Sigmoid colon (tissue), 7 donors: ENCODE data around the gene ENPP7. TPM values are rescaled to one million over a fixed set of nuclear protein-coding genes. Genes with fewer than 3 reads are reported as not detected.

ENCODE experiments used
- DNase-seq: peaks from one replicate; pipeline ENCODE4 v3.0.0-alpha.2; 2019
- H3K27ac ChIP-seq, 4 donors: fragments of 200-600 bp; sonication (generic); one replicate each; pipeline ENCODE4 v1.5.1; 2016 to 2019; ENCODE audit warnings: mild to moderate bottlenecking in 1 of 4
- H3K27me3 ChIP-seq, 3 donors: fragments of 200-600 bp; sonication (generic); one replicate each; pipeline ENCODE4 v1.5.1; 2019; ENCODE audit warnings: mild to moderate bottlenecking in 1 of 3
- H3K36me3 ChIP-seq, 4 donors: fragments of 200-600 bp; sonication (generic); one replicate each; pipeline ENCODE4 v1.5.1; 2016 to 2019
- H3K4me1 ChIP-seq, 4 donors: fragments of 200-600 bp; sonication (generic); one replicate each; pipeline ENCODE4 v1.5.1; 2017 to 2019
- H3K4me3 ChIP-seq, 4 donors: fragments of 200-600 bp; sonication (generic); one replicate each; pipeline ENCODE4 v1.5.1; 2017 to 2019; ENCODE audit warnings: mild to moderate bottlenecking in 2 of 4, moderate library complexity in 1 of 4
- H3K9me3 ChIP-seq, 4 donors: fragments of 200-600 bp in 3 of 4; sonication (generic) in 3 of 4; one replicate each; pipeline versions ENCODE4 v1.5.1 to v1.6.1; 2013 to 2019
- CTCF ChIP-seq, 4 experiments: fragments of 450-650 bp in 3 of 4; fragments of 200-600 bp in 1 of 4; IDR thresholded peaks; one replicate each; pipeline ENCODE4 v1.5.1; 2016 to 2019; ENCODE audit warnings: antibody characterized with exemption in 4 of 4, mild to moderate bottlenecking in 3 of 4, moderate library complexity in 2 of 4
- EP300 ChIP-seq, 4 donors: sonication (generic); formaldehyde crosslinking; IDR thresholded peaks; one replicate each; pipeline ENCODE4 v1.6.1; 2017; ENCODE audit warnings: antibody characterized with exemption in 4 of 4
- POLR2A ChIP-seq, 2 donors: fragments of 450-650 bp; IDR thresholded peaks; one replicate each; pipeline ENCODE4 v1.6.1; 2016; ENCODE audit warnings: antibody characterized with exemption in 2 of 2, mild to moderate bottlenecking in 2 of 2, moderate library complexity in 2 of 2
- POLR2AphosphoS5 ChIP-seq, 4 donors: sonication (generic); formaldehyde crosslinking; IDR thresholded peaks; one replicate each; pipeline ENCODE4 v1.6.1; 2017; ENCODE audit warnings: antibody characterized with exemption in 4 of 4
- WGBS, 2 donors: extraction: QIAGEN DNeasy Blood & Tissue Kit; methylation state at CpG; one replicate each; pipeline ENCODE4 v1.1.7; 2013; 5-methylcytosine and 5-hydroxymethylcytosine counted together
- intact Hi-C: fragments of 100-400 bp; cut with DNase I; formaldehyde crosslinking; loops from one replicate; pipeline ENCODE4 v1.15.1; 2023
- polyA plus RNA-seq, 3 donors: library from polyadenylated mRNA; stranded (reverse); fragments of 200-250 nt; gene quantifications; one replicate each; pipeline ENCODE4 v1.2.3, GENCODE V29; 2013
- total RNA-seq, 4 donors: library from RNA; depleted of rRNA; stranded (reverse); fragments of >200 nt; gene quantifications; one replicate each; pipeline ENCODE4 v1.1.0, GENCODE V29; 2016
- donor health status: healthy with polysubstance abuse.
- donor health status: Bipolar disorder and iron deficiency.
- donor health status: healthy.

The ENPP7 gene
- total and polyA plus RNA-seq, 7 donors = not detected

DNA sequence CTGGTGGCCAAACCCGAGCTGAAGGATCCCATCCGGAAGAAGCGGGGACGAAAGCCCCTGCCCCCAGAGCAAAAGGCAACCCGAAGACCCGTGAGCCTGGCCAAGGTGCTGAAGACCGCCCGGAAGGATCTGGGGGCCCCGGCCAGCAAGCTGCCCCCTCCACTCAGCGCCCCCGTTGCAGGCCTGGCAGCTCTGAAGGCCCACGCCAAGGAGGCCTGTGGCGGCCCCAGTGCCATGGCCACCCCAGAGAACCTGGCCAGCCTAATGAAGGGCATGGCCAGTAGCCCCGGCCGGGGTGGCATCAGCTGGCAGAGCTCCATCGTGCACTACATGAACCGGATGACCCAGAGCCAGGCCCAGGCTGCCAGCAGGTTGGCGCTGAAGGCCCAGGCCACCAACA is 53.1 kb downstream of the ENPP7 start:
- intact Hi-C loops = no loop called here

DNA sequence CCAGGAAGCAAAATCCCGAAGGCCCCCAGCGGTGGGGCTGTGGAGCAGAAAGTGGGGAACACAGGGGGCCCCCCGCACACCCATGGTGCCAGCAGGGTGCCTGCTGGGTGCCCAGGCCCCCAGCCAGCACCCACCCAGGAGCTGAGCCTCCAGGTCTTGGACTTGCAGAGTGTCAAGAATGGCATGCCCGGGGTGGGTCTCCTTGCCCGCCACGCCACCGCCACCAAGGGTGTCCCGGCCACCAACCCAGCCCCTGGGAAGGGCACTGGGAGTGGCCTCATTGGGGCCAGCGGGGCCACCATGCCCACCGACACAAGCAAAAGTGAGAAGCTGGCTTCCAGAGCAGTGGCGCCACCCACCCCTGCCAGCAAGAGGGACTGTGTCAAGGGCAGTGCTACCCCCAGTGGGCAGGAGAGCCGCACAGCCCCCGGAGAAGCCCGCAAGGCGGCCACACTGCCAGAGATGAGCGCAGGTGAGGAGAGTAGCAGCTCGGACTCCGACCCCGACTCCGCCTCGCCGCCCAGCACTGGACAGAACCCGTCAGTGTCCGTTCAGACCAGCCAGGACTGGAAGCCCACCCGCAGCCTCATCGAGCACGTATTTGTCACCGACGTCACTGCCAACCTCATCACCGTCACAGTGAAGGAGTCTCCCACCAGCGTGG is 53.7 kb downstream of the ENPP7 start:
- H3K4me3 ChIP-seq = no peak overlapping the region
- H3K4me1 ChIP-seq = peaks cover 0 to 1% (median under 1%) of the 10 kb centered on the region in 4 donors
- H3K27me3 ChIP-seq = peaks cover 23 to 93% (median 90%) of the 10 kb centered on the region in 3 donors
- TF ChIP-seq EP300 (IDR thresholded peaks at IDR 0.05) = no peak
- no peak for TF ChIP-seq CTCF (IDR thresholded peaks at IDR 0.05)
- TF ChIP-seq POLR2A (IDR thresholded peaks at IDR 0.05) = no peak
- TF ChIP-seq POLR2AphosphoS5 (IDR thresholded peaks at IDR 0.05) = no peak
- H3K9me3 ChIP-seq = no peaks in the 10 kb centered on the region
- H3K27ac ChIP-seq = no peak overlapping the region
- H3K36me3 ChIP-seq = no peaks in the 10 kb centered on the region
- WGBS, 2 donors = 93 to 95% methylated on average over 31 of the region's 31 CpGs
- intact Hi-C loops = no loop called here
- no peak for DNase-seq

More for the DNA sequence above, 53.1 kb downstream of the ENPP7 start:
- Histone ChIP-seq H3K4me1 (peaks cover 0 to 5% (median 2%) of the 10 kb centered on the region in 4 donors), H3K27ac (no peak overlapping the region), H3K36me3 (no peaks in the 10 kb centered on the region), H3K9me3 (no peaks in the 10 kb centered on the region), H3K27me3 (peaks cover 24 to 93% (median 89%) of the 10 kb centered on the region in 3 donors), H3K4me3 (no peak overlapping the region)
- TF ChIP-seq POLR2AphosphoS5 (IDR thresholded peaks at IDR 0.05) = no peak
- no peak for DNase-seq
- 92 to 96% methylated on average over 18 of the region's 18 CpGs for WGBS, 2 donors

DNA sequence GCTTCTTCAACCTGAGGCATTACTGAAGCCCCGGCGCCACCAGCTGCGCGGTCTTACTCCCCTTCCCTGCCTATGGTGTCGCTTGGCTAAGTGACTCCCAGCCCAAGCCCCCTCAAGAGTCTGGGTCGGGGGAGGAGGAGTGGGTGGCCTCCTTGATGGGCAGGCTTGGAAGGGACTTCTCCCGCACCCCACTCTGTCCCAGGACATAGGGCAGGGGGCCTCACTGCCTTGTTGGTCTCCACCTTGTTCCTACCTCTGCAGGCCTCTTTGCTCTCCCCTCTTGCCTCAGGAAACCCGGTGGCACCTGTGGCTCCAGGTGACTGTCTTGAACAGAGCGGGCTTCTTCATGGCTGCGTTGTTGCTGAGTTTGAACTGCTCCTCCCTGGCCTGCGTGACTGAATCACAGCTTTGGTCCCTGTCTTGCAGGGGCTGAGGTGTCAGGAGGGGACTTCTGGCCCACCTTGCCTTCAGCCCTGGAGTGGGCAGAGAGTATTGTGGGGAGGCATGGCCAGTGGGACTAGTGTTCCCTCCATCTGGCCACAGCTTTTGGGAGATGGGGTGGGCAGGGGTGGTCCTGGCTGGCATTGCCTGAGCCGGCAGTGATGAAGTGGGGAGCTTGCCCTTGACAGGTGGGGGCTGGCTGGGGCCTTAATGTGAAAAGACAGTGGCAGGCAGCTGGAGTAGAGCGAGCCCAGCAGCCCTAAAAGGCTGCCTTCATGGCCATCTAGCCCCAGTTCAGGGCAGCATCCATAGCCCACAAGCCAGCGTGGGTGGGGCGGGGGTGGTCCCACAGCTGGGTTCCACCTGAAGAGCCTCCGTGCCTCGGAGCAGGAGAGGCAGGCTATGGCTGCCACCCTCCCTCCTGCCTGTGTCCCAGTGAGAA is 54.5 kb downstream of the ENPP7 start:
- 94 to 95% methylated on average over 17 of the region's 17 CpGs for WGBS, 2 donors
- DNase-seq = no peak
- H3K27me3 ChIP-seq = peaks cover 30 to 93% (median 91%) of the 10 kb centered on the region in 3 donors
- H3K36me3 ChIP-seq = no peaks in the 10 kb centered on the region
- TF ChIP-seq POLR2AphosphoS5 (IDR thresholded peaks at IDR 0.05) = no peak
- no peak for TF ChIP-seq POLR2A (IDR thresholded peaks at IDR 0.05)
- no peak for TF ChIP-seq CTCF (IDR thresholded peaks at IDR 0.05)
- no peak for TF ChIP-seq EP300 (IDR thresholded peaks at IDR 0.05)
- H3K4me3 ChIP-seq = no peak overlapping the region
- no peaks in the 10 kb centered on the region for H3K9me3 ChIP-seq
- peaks cover 0 to 9% (median 8%) of the 10 kb centered on the region in 4 donors for H3K4me1 ChIP-seq
- intact Hi-C loops = no loop called here
- no peak overlapping the region for H3K27ac ChIP-seq

GRCh38 chr17:79785900-79786810 is 55.4 kb downstream of the ENPP7 start:
- WGBS, 2 donors = 81 to 92% methylated on average over 15 of the region's 15 CpGs
- peaks cover 39 to 94% (median 93%) of the 10 kb centered on the region in 3 donors for H3K27me3 ChIP-seq
- H3K27ac ChIP-seq = no peak overlapping the region

More at GRCh38 chr17:79785900-79786810, 55.4 kb downstream of the ENPP7 start:
- TF ChIP-seq EP300 (IDR thresholded peaks at IDR 0.05) (no peak), POLR2AphosphoS5 (IDR thresholded peaks at IDR 0.05) (no peak), POLR2A (IDR thresholded peaks at IDR 0.05) (no peak), CTCF (IDR thresholded peaks at IDR 0.05) (no peak)
- no peaks in the 10 kb centered on the region for H3K36me3 ChIP-seq
- H3K9me3 ChIP-seq = no peaks in the 10 kb centered on the region
- no peak overlapping the region for H3K4me3 ChIP-seq
- intact Hi-C loops = no loop called here
- DNase-seq = no peak
- H3K4me1 ChIP-seq = peaks cover 0 to 14% (median 11%) of the 10 kb centered on the region in 4 donors
